H1 (cell line): ENCODE measurements around the gene CTSW. TPM values are rescaled to one million over a fixed set of nuclear protein-coding genes. Genes with fewer than 3 reads are reported as not detected.

Experiments used
- polyA plus RNA-seq, 7 experiments: library from polyadenylated mRNA; depleted of rRNA in 3 of 7; stranded (reverse) in 5 of 7; unstranded in 2 of 7; fragments of >200 nt in 5 of 7; fragments of 200-250 nt in 2 of 7; gene quantifications; 1 replicate in 5 of 7; 2 replicates in 1 of 7; 4 replicates in 1 of 7; pipeline versions ENCODE4 v1.2.1 to v1.2.3, GENCODE V29; 2011 to 2013; ENCODE audit warnings: missing spikeins in 2 of 7, mixed read lengths in 2 of 7
- total RNA-seq: library from RNA; stranded (reverse); fragmentation: NEBNext Ultra II Directional; extraction: Animal tissue kit (Norgen Biotek cat#: 25700); gene quantifications from 2 replicates; pipeline ENCODE4 v1.2.1, GENCODE V29; 2021
- TF ChIP-seq, protein P1 (sequence below): fragments of 300-600 bp; sonication (generic); IDR thresholded peaks from 2 replicates; pipeline ENCODE4 v1.7.1; 2012; ENCODE audit warnings: low read length, moderate library complexity, mild to moderate bottlenecking, inconsistent platforms; ENCODE audit not compliant: insufficient replicate concordance

CTSW gene
- total and polyA plus RNA-seq, 2 of the 8 experiments (the other 6 are each of a cell fraction or from before 2014, with no cell fraction given), result not detected

DNA sequence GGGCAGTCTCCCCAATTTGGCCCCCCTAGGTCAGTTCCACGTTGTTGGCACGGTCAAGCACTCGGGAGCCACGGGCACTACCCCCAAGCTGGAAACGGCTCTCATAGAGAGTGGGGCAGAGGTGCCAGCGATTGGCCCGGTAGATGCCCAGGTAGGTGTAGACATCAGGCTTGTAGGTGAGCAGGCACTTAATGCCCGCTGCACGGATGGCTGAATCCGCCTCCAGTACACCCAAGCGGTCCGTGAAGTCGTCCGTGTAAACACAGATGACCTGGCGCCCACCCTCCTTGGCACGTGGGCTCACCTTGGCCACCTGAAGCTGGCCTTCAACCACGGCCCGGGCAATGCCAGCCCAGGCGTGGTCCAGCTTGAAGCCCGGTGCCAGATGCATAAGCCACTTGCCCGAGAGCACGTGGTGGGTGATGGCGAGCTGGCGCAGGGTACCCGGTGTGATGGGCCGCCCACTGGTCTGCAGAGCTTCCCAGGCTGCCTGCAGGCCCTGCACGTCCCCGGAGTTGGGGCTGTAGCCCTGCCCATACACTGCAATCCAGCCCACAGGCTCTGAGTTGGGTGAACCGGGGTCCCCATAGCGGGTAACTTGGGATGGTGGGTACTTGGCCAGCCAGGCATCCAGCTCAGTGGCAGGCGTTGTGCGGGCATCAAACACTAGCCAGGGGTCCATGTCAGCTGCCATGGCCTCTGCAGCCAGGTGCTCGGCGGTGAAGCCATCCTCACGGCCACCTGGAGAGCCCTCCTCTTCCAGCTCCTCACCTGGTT is 38.0 kb downstream of the CTSW start (continued):
- TF ChIP-seq, protein P1, sequence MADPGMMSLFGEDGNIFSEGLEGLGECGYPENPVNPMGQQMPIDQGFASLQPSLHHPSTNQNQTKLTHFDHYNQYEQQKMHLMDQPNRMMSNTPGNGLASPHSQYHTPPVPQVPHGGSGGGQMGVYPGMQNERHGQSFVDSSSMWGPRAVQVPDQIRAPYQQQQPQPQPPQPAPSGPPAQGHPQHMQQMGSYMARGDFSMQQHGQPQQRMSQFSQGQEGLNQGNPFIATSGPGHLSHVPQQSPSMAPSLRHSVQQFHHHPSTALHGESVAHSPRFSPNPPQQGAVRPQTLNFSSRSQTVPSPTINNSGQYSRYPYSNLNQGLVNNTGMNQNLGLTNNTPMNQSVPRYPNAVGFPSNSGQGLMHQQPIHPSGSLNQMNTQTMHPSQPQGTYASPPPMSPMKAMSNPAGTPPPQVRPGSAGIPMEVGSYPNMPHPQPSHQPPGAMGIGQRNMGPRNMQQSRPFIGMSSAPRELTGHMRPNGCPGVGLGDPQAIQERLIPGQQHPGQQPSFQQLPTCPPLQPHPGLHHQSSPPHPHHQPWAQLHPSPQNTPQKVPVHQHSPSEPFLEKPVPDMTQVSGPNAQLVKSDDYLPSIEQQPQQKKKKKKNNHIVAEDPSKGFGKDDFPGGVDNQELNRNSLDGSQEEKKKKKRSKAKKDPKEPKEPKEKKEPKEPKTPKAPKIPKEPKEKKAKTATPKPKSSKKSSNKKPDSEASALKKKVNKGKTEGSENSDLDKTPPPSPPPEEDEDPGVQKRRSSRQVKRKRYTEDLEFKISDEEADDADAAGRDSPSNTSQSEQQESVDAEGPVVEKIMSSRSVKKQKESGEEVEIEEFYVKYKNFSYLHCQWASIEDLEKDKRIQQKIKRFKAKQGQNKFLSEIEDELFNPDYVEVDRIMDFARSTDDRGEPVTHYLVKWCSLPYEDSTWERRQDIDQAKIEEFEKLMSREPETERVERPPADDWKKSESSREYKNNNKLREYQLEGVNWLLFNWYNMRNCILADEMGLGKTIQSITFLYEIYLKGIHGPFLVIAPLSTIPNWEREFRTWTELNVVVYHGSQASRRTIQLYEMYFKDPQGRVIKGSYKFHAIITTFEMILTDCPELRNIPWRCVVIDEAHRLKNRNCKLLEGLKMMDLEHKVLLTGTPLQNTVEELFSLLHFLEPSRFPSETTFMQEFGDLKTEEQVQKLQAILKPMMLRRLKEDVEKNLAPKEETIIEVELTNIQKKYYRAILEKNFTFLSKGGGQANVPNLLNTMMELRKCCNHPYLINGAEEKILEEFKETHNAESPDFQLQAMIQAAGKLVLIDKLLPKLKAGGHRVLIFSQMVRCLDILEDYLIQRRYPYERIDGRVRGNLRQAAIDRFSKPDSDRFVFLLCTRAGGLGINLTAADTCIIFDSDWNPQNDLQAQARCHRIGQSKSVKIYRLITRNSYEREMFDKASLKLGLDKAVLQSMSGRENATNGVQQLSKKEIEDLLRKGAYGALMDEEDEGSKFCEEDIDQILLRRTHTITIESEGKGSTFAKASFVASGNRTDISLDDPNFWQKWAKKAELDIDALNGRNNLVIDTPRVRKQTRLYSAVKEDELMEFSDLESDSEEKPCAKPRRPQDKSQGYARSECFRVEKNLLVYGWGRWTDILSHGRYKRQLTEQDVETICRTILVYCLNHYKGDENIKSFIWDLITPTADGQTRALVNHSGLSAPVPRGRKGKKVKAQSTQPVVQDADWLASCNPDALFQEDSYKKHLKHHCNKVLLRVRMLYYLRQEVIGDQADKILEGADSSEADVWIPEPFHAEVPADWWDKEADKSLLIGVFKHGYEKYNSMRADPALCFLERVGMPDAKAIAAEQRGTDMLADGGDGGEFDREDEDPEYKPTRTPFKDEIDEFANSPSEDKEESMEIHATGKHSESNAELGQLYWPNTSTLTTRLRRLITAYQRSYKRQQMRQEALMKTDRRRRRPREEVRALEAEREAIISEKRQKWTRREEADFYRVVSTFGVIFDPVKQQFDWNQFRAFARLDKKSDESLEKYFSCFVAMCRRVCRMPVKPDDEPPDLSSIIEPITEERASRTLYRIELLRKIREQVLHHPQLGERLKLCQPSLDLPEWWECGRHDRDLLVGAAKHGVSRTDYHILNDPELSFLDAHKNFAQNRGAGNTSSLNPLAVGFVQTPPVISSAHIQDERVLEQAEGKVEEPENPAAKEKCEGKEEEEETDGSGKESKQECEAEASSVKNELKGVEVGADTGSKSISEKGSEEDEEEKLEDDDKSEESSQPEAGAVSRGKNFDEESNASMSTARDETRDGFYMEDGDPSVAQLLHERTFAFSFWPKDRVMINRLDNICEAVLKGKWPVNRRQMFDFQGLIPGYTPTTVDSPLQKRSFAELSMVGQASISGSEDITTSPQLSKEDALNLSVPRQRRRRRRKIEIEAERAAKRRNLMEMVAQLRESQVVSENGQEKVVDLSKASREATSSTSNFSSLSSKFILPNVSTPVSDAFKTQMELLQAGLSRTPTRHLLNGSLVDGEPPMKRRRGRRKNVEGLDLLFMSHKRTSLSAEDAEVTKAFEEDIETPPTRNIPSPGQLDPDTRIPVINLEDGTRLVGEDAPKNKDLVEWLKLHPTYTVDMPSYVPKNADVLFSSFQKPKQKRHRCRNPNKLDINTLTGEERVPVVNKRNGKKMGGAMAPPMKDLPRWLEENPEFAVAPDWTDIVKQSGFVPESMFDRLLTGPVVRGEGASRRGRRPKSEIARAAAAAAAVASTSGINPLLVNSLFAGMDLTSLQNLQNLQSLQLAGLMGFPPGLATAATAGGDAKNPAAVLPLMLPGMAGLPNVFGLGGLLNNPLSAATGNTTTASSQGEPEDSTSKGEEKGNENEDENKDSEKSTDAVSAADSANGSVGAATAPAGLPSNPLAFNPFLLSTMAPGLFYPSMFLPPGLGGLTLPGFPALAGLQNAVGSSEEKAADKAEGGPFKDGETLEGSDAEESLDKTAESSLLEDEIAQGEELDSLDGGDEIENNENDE, result no peak
